ENCODE data around the gene ADSS1. TPM values are rescaled to one million over a fixed set of nuclear protein-coding genes. Genes with fewer than 3 reads are reported as not detected.

Gene ADSS1
- polyA plus RNA-seq, 1 donor (not counting 4 experiments of a cell fraction or from before 2014, with no cell fraction given), result 1.7 TPM

DNA sequence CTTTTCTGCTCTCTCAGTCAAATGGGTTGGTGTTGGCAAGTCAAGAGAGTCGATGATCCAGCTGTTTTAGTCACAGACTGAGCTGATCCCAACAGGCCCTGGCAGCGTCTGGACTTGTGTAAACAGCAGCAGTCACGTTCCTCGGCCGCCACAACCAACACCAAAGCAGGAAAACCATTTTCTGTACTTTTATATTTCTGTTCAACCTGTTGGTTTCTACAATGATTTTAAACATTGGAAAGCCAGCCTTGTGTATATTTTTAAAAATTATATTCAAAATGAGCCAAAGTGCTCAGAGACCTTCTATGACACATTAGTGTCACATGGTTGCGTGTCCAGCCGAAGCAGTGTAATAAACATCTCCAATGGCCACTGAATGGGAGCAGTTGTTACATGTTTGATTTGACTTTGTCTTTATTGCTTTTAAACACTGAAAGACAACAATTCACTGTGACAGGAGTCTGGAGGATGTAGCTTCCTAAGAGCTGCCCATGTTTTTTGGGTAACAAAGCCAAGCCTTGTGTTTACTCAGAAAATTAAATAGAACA lies 23.0 kb downstream of the ADSS1 start:
- Histone ChIP-seq H3K4me1 (ENCODE audit: control insufficient read depth, extremely low read depth, insufficient read depth, low read length) (peaks cover 61% of the 10 kb centered on the region), H3K4me3 (ENCODE audit: control insufficient read depth in 2 of 3, extremely low read depth in 1 of 3, insufficient read depth in 2 of 3, low read depth in 1 of 3, low read length in 3 of 3) (peak overlapping the region in 1 of 3 experiments; percentile 39), H3K9ac (ENCODE audit: control insufficient read depth, extremely low read depth, insufficient read depth, low read length) (peak overlapping the region; percentile 6), H3K4me2 (ENCODE audit: control insufficient read depth, extremely low read depth, insufficient read depth, low read depth, low read length) (peak overlapping the region; percentile 71), H3K36me3 (ENCODE audit: control insufficient read depth in 2 of 2, extremely low read depth in 1 of 2, insufficient read depth in 2 of 2, low read length in 2 of 2) (no peaks in the 10 kb centered on the region), H4K20me1 (ENCODE audit: control insufficient read depth, extremely low read depth, insufficient read depth, low read length) (no peaks in the 10 kb centered on the region), H3K9me1 (ENCODE audit: control insufficient read depth, extremely low read depth, insufficient read depth, low read length) (peaks cover 2% of the 10 kb centered on the region), H2AFZ (ENCODE audit: control insufficient read depth, low read length) (no peak overlapping the region), H3K9me3 (ENCODE audit: control insufficient read depth, low read depth, low read length) (no peaks in the 10 kb centered on the region), H3K79me2 (ENCODE audit: control insufficient read depth, insufficient read depth, low read length) (no peaks in the 10 kb centered on the region), H3K27me3 (ENCODE audit: control insufficient read depth, extremely low read depth, insufficient read depth, low read length) (no peaks in the 10 kb centered on the region), H3K27ac (ENCODE audit: control insufficient read depth, insufficient read depth, low read length) (peak overlapping the region; percentile 67)
- DNase-seq (ENCODE audit: low read depth, low spot score) (no peak), FAIRE-seq (peak; percentile 92)
- dilution Hi-C loops (cut with MboI; ENCODE audit: extremely low pct_ligation_motif_present, low sequenced_read_pairs), result no loop called here
- no peak for TF ChIP-seq EZH2 (IDR thresholded peaks at IDR 0.05; ENCODE audit: low read length)
- TF ChIP-seq, protein P1, sequence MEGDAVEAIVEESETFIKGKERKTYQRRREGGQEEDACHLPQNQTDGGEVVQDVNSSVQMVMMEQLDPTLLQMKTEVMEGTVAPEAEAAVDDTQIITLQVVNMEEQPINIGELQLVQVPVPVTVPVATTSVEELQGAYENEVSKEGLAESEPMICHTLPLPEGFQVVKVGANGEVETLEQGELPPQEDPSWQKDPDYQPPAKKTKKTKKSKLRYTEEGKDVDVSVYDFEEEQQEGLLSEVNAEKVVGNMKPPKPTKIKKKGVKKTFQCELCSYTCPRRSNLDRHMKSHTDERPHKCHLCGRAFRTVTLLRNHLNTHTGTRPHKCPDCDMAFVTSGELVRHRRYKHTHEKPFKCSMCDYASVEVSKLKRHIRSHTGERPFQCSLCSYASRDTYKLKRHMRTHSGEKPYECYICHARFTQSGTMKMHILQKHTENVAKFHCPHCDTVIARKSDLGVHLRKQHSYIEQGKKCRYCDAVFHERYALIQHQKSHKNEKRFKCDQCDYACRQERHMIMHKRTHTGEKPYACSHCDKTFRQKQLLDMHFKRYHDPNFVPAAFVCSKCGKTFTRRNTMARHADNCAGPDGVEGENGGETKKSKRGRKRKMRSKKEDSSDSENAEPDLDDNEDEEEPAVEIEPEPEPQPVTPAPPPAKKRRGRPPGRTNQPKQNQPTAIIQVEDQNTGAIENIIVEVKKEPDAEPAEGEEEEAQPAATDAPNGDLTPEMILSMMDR (optimal IDR thresholded peaks at IDR 0.05 in 1 of 3, IDR thresholded peaks at IDR 0.05 in 1 of 3, conservative IDR thresholded peaks at IDR 0.05 in 1 of 3; ENCODE audit: extremely low read depth in 1 of 3, insufficient read depth in 2 of 3, low read length in 3 of 3), result no peak

DNA sequence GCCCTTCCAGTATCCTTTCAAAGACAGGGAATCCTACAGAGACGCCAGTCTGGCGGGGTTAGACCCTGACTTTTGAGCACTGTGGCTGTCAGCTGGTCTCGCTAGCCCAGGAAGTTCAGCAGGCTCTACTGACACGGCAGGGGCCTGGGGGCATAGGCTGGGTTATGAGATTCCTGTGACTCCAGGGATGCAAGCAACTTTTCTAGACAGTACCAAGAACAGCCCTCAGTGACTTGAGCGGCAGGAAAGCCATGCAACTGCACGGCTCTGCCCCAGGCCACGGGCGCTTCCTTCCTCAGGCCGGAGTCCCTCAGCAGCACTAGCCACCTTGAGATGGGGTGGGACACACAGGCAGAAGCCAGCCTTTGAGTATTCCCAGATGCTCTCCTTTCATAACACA lies 23.8 kb downstream of the ADSS1 start:
- no peaks in the 10 kb centered on the region for H3K27me3 ChIP-seq (ENCODE audit: control insufficient read depth, extremely low read depth, insufficient read depth, low read length)
- no peaks in the 10 kb centered on the region for H3K9me3 ChIP-seq (ENCODE audit: control insufficient read depth, low read depth, low read length)
- TF ChIP-seq EZH2 (IDR thresholded peaks at IDR 0.05; ENCODE audit: low read length), result no peak
- TF ChIP-seq, protein P1 (optimal IDR thresholded peaks at IDR 0.05 in 1 of 3, IDR thresholded peaks at IDR 0.05 in 1 of 3, conservative IDR thresholded peaks at IDR 0.05 in 1 of 3; ENCODE audit: extremely low read depth in 1 of 3, insufficient read depth in 2 of 3, low read length in 3 of 3), result no peak
- H3K4me3 ChIP-seq (ENCODE audit: control insufficient read depth in 2 of 3, extremely low read depth in 1 of 3, insufficient read depth in 2 of 3, low read depth in 1 of 3, low read length in 3 of 3), result no peak overlapping the region
- H3K9ac ChIP-seq (ENCODE audit: control insufficient read depth, extremely low read depth, insufficient read depth, low read length), result no peak overlapping the region
- no peaks in the 10 kb centered on the region for H3K79me2 ChIP-seq (ENCODE audit: control insufficient read depth, insufficient read depth, low read length)
- no peak overlapping the region for H3K4me2 ChIP-seq (ENCODE audit: control insufficient read depth, extremely low read depth, insufficient read depth, low read depth, low read length)
- H4K20me1 ChIP-seq (ENCODE audit: control insufficient read depth, extremely low read depth, insufficient read depth, low read length), result no peaks in the 10 kb centered on the region
- DNase-seq (ENCODE audit: low read depth, low spot score) (no peak), FAIRE-seq (no peak)
- peaks cover 2% of the 10 kb centered on the region for H3K9me1 ChIP-seq (ENCODE audit: control insufficient read depth, extremely low read depth, insufficient read depth, low read length)
- peak overlapping the region; percentile 67 for H3K27ac ChIP-seq (ENCODE audit: control insufficient read depth, insufficient read depth, low read length)
- no peak overlapping the region for H2AFZ ChIP-seq (ENCODE audit: control insufficient read depth, low read length)
- H3K36me3 ChIP-seq (ENCODE audit: control insufficient read depth in 2 of 2, extremely low read depth in 1 of 2, insufficient read depth in 2 of 2, low read length in 2 of 2), result no peaks in the 10 kb centered on the region
- dilution Hi-C loops (cut with MboI; ENCODE audit: extremely low pct_ligation_motif_present, low sequenced_read_pairs), result no loop called here
- peaks cover 61% of the 10 kb centered on the region for H3K4me1 ChIP-seq (ENCODE audit: control insufficient read depth, extremely low read depth, insufficient read depth, low read length)

All from keratinocyte (primary cell).